DOHH2 (cell line): ENCODE measurements around the gene HK2.

Experiments
- EZH2phosphoT487 ChIP-seq: fragments of 200-600 bp; sonication (generic); IDR thresholded peaks from 2 replicates; pipeline ENCODE4 v1.6.1; 2017; ENCODE audit warnings: borderline replicate concordance, mild to moderate bottlenecking, antibody characterized with exemption, low read length, moderate library complexity, mixed read lengths
- TF ChIP-seq, protein P1 (sequence below): fragments of 200-600 bp; sonication (generic); IDR thresholded peaks from one replicate; pipeline ENCODE4 v1.5.1; 2014; ENCODE audit warnings: antibody characterized with exemption, mild to moderate bottlenecking, low read depth, low read length; ENCODE audit not compliant: poor library complexity, severe bottlenecking

- TF ChIP-seq, protein P1, sequence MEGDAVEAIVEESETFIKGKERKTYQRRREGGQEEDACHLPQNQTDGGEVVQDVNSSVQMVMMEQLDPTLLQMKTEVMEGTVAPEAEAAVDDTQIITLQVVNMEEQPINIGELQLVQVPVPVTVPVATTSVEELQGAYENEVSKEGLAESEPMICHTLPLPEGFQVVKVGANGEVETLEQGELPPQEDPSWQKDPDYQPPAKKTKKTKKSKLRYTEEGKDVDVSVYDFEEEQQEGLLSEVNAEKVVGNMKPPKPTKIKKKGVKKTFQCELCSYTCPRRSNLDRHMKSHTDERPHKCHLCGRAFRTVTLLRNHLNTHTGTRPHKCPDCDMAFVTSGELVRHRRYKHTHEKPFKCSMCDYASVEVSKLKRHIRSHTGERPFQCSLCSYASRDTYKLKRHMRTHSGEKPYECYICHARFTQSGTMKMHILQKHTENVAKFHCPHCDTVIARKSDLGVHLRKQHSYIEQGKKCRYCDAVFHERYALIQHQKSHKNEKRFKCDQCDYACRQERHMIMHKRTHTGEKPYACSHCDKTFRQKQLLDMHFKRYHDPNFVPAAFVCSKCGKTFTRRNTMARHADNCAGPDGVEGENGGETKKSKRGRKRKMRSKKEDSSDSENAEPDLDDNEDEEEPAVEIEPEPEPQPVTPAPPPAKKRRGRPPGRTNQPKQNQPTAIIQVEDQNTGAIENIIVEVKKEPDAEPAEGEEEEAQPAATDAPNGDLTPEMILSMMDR = no peak
- TF ChIP-seq EZH2phosphoT487 = no peak
Observed at GRCh38 chr2:74870951-74871350, 37.0 kb downstream of the HK2 start.
